GM21423 (cell line): ENCODE data around the gene PAXX.
A peak's percentile ranks its signal among the peaks of the same experiment; 100 is the strongest.
"Not testable (repeated sequence)": the region's sequence is repeated elsewhere in the genome, so short reads cannot be mapped to it uniquely, and the experiment has no call there.

ENCODE experiments used
- ATAC-seq: cut with Tn5 transposase; IDR thresholded peaks from one replicate; pipeline ENCODE4 v1.9.1; 2021; ENCODE audit warnings: mild to moderate bottlenecking, moderate library complexity; ENCODE audit not compliant: unreplicated experiment

The PAXX gene

DNA sequence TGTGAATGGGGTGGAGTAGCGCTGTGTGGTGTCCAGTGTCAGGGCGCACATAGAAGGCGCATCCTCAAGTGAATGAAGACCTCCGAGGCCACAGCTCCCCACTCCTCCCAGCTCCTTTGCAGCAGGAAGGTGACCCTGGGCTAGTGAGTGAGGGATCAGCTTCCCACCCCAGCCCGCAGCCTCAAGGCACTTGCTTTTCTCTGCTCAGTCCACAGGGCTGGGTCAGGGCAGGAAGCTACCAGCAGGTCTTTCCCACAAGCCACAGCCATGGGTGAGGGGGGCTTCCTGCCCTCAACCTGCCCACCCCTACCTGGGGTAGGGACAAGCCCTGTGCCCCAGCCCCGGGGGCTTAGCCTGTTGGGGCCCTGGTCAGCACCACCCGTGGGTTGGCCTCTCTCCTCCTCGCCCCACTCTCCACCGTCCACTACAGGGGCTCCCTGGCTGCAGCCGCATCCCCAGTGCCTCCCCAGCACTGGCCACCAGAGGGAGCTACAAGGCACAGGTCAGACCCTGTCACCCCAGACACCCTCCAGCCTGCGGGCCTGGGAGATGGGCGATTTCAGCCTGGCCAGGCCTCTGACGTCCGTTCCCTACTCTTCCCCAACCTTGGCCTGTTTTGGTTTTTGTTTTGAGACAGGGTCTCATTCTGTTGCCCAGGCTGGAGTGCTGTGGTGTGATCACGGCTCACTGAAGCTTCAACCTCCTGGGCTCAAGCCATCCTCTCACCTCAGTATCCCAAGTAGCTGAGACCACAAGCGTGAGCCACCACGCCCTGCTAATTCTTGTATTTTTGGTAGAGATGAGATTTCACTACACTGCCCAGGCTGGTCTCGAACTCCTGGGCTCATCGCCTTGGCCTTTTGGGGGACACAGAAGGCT is 37.1 kb downstream of the PAXX start:
- ATAC-seq: no peak

- ATAC-seq: no peak
Observed at GRCh38 chr9:137030006-137030405, 37.8 kb downstream of the PAXX start.

GRCh38 chr9:137030538-137031527 is 38.6 kb downstream of the PAXX start:
- ATAC-seq: no peak

- ATAC-seq: no peak
Observed at GRCh38 chr9:137031904-137032640, 39.9 kb downstream of the PAXX start, which contains the start of gene FUT7. Gene FUT7, minus strand, starts transcription at chr9:137032088. Its CDS starts 97 bp downstream, at chr9:137031991.

- no peak for ATAC-seq
Observed at GRCh38 chr9:137032858-137033257, 40.6 kb downstream of the PAXX start.

DNA sequence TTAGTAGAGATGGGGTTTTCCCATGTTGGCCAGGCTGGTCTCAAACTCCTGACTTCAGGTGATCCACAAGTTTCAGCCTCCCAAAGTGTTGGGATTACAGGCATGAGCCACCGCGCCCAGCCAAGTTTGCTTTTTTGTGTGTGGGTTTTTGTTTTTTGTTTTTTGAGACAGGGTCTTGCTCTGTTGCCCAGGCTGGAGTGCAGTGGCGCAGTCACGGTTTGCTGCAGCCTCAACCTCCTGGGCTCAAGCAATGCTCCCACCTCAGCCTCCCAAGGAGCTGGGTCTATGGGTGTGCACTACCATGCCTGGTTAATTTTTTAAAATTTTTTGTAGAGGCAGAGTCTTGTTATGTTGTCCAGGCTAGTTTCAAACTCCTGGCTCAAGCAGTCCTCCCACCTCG is 41.3 kb downstream of the PAXX start:
- not testable (repeated sequence) for ATAC-seq

GRCh38 chr9:137034039-137034708 is 42.0 kb downstream of the PAXX start:
- peak; percentile 4 for ATAC-seq

GRCh38 chr9:137034709-137035506 is 42.7 kb downstream of the PAXX start:
- ATAC-seq: peak; percentile 50

- ATAC-seq: no peak
Observed at GRCh38 chr9:137035507-137035834, 43.2 kb downstream of the PAXX start.

GRCh38 chr9:137035937-137036336 is 43.7 kb downstream of the PAXX start:
- no peak for ATAC-seq

DNA sequence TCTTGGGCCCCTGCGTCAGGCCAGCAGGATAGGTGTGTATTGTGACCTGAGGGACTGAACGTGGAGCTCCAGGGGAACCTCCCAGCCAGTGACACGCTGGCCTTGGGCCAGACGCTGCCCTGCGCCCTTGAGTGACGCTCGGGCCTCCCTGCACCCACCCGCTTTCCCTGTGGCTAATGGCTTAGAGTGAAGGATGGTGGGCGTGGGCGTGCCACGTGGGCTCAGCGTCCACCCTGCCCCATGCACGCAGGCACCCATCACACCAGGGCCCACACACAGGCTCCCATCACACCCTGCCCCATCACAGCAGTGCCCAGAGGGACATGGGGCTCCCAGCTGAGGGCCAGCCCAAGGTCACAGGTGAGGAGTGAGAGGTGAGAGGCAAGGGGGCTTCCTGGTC is 44.8 kb downstream of the PAXX start:
- ATAC-seq: no peak

DNA sequence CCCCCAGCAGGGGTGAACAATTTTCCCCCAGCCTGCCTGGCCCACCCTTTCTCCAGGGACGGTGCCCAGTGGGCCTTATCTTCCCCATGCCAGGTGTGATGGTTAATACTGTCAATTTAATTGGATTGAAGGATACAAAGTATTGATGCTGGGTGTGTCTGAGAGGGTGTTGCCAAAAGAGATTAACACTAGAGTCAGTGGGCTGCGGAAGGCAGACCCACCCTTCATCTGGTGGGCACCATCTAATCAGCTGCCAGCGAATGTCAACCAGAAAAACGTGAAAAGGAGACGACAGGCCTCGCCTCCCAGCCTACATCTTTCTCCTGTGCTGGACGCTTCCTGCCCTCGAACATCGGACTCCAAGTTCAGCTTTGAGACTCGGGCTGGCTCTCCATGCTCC is 45.3 kb downstream of the PAXX start:
- ATAC-seq: no peak

DNA sequence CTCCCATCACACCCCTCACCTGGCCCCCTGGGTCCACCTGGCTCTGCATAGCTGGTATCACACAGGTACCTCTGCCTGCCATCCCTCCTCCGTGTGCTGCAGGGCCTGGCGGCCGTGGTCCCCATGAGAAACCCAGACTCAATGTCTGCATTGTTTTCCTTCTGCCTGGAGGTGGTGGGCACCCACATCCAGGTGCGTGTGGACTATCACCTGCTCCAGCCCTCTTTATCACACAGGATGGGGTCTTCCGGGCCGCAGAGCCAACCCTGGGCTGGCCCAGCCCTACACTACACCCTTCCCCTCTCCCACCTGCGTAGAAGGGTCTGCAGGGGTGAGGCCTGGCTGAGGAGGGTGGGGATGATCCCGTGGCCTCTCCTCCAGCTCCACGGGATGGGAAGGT is 46.7 kb downstream of the PAXX start:
- ATAC-seq: no peak

DNA sequence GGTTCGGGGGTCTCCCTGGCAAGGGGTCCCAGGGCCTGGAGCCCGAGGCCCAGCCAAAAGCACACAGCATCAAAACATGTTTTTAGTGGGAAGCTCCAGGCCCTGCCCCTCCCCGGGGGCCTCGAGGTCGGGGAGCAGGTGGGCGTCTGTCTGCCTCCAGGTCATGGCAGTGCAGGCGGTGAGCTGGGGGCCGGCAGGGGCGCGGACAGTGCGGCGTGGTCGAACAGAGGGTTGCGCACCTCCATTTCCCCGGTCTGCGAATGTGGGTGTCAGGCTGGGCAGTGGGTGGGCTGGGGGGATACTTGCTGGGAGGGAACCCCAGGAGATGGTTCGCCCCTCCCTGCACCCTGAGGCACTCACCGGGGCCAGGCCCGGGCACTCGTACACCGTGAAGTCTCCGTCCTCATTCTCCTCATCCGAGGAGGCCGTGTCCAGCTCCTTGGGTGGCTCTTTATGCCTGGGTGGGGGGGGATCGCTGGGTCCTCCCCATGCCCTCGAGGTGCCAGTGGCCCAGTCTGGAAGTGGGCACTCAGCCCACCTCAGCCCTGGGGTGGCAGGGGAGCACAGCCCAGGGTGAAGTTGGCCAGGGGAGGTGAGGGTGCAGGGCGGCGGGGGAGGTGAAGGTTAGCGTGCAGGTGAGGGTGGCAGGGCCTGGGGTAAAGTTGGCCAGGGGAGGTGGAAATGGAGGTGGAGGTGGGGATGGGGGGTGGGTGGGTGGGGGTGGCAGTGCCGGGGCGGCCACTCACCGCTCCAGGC is 47.6 kb downstream of the PAXX start:
- ATAC-seq: no peak

GRCh38 chr9:137040568-137040967 is 48.3 kb downstream of the PAXX start:
- no peak for ATAC-seq

- no peak for ATAC-seq
Observed at GRCh38 chr9:137041124-137041523, 48.9 kb downstream of the PAXX start.

GRCh38 chr9:137042751-137043727 is 50.8 kb downstream of the PAXX start:
- no peak for ATAC-seq
